Measurements from ENCODE around the gene HIF1AN. TPM values are rescaled to one million over a fixed set of nuclear protein-coding genes. Genes with fewer than 3 reads are reported as not detected.

The HIF1AN gene
- total RNA-seq, 4 donors from 2014 or later = 17.7 to 25.7 (median 21.8) TPM

DNA sequence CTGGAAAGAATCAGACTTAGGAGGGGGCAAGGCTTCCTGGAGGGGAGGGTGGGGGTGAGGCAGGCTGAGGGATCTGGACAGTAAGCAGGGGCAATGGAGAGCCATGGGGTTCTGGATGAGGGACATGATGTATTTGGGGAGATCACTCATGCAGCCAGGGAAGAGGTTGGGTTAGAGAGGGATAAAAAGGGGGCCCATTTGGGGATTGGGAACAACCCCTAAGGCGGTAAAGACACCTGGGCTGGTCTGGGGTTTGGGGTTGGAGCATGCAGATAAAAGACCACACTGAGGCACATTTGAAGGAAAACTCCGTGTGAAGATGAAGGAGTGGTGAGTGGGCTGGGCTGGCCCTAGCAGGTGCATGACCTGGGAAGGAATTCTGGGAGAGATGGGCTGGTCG lies 30.8 kb downstream of the HIF1AN start:
- H3K9me3 ChIP-seq = no peaks in the 10 kb centered on the region
- H3K36me3 ChIP-seq = no peaks in the 10 kb centered on the region
- H3K27ac ChIP-seq = no peak overlapping the region
- TF ChIP-seq POLR2A (IDR thresholded peaks at IDR 0.05) = no peak
- TF ChIP-seq, protein P1, sequence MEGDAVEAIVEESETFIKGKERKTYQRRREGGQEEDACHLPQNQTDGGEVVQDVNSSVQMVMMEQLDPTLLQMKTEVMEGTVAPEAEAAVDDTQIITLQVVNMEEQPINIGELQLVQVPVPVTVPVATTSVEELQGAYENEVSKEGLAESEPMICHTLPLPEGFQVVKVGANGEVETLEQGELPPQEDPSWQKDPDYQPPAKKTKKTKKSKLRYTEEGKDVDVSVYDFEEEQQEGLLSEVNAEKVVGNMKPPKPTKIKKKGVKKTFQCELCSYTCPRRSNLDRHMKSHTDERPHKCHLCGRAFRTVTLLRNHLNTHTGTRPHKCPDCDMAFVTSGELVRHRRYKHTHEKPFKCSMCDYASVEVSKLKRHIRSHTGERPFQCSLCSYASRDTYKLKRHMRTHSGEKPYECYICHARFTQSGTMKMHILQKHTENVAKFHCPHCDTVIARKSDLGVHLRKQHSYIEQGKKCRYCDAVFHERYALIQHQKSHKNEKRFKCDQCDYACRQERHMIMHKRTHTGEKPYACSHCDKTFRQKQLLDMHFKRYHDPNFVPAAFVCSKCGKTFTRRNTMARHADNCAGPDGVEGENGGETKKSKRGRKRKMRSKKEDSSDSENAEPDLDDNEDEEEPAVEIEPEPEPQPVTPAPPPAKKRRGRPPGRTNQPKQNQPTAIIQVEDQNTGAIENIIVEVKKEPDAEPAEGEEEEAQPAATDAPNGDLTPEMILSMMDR (IDR thresholded peaks at IDR 0.05) = no peak
- no peak overlapping the region for H3K4me3 ChIP-seq
- peaks cover 0 to 8% of the 10 kb centered on the region in 2 donors for H3K27me3 ChIP-seq
- peaks cover 0 to 9% (median 4%) of the 10 kb centered on the region in 4 donors for H3K4me1 ChIP-seq
- DNase-seq = peak in 1 of 3 donors; percentile 26

DNA sequence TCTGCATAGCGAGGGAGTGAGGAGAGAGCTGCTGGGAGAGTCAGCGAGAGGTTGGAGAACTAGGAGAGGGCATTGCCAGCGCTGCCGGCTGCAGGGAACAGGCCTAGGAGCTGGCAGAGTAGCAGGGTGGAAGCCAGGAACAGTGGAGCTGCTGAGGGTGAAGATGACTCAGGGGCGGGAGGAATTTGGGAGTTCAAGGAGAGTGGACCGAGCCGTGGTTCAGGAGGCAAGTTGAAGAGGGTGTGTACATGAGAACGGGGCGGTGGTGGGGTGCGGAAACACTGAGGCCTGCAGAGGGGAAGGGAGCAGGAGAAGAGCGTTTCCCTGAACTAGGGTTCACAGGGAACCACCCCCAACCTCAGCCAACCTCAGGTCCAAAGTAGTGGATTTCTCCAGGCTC lies 31.5 kb downstream of the HIF1AN start:
- Histone ChIP-seq H3K36me3 (no peaks in the 10 kb centered on the region), H3K4me1 (peaks cover 0 to 7% (median 3%) of the 10 kb centered on the region in 4 donors), H3K27me3 (peaks cover 0 to 6% of the 10 kb centered on the region in 2 donors), H3K9me3 (no peaks in the 10 kb centered on the region), H3K4me3 (no peak overlapping the region), H3K27ac (no peak overlapping the region)
- peak in 1 of 3 donors; percentile 37 for DNase-seq
- no peak for TF ChIP-seq POLR2A (IDR thresholded peaks at IDR 0.05)
- TF ChIP-seq, protein P1 (IDR thresholded peaks at IDR 0.05) = no peak

- H3K36me3 ChIP-seq = no peaks in the 10 kb centered on the region
- no peak overlapping the region for H3K4me3 ChIP-seq
- no peaks in the 10 kb centered on the region for H3K9me3 ChIP-seq
- H3K27ac ChIP-seq = no peak overlapping the region
- TF ChIP-seq, protein P1 (IDR thresholded peaks at IDR 0.05) = no peak
- TF ChIP-seq POLR2A (IDR thresholded peaks at IDR 0.05) = no peak
- H3K27me3 ChIP-seq = peaks cover 0 to under 1% of the 10 kb centered on the region in 2 donors
- peak in 1 of 3 donors; percentile 18 for DNase-seq
- H3K4me1 ChIP-seq = peaks cover 0 to under 1% (median under 1%) of the 10 kb centered on the region in 4 donors
Measured at GRCh38 chr10:100567826-100568225, 32.1 kb downstream of the HIF1AN start.

GRCh38 chr10:100568912-100569311 lies 33.2 kb downstream of the HIF1AN start:
- Histone ChIP-seq H3K27ac (no peak overlapping the region), H3K27me3 (no peaks in the 10 kb centered on the region), H3K9me3 (no peaks in the 10 kb centered on the region), H3K4me1 (no peaks in the 10 kb centered on the region), H3K4me3 (no peak overlapping the region), H3K36me3 (no peaks in the 10 kb centered on the region)
- DNase-seq = peak in 1 of 3 donors; percentile 39
- TF ChIP-seq, protein P1 (IDR thresholded peaks at IDR 0.05) = no peak
- no peak for TF ChIP-seq POLR2A (IDR thresholded peaks at IDR 0.05)

GRCh38 chr10:100569687-100570481 lies 34.1 kb downstream of the HIF1AN start:
- peak in 1 of 3 donors; percentile 37 for DNase-seq
- Histone ChIP-seq H3K27me3 (no peaks in the 10 kb centered on the region), H3K4me3 (no peak overlapping the region), H3K36me3 (no peaks in the 10 kb centered on the region), H3K9me3 (no peaks in the 10 kb centered on the region), H3K27ac (no peak overlapping the region), H3K4me1 (no peaks in the 10 kb centered on the region)
- TF ChIP-seq, protein P1 (IDR thresholded peaks at IDR 0.05) = no peak
- no peak for TF ChIP-seq POLR2A (IDR thresholded peaks at IDR 0.05)

Measured in Peyer's patch (tissue), 4 donors.